NK-92 (cell line): ENCODE results near the gene SCUBE1.
"Not testable (repeated sequence)": the region's sequence is repeated elsewhere in the genome, so short reads cannot be mapped to it uniquely, and the experiment has no call there.

Source experiments
- DNase-seq: peaks from one replicate; lab custom pipeline; 2025; ENCODE audit not compliant: unreplicated experiment; lab: John Stamatoyannopoulos, UW

Gene SCUBE1

DNA sequence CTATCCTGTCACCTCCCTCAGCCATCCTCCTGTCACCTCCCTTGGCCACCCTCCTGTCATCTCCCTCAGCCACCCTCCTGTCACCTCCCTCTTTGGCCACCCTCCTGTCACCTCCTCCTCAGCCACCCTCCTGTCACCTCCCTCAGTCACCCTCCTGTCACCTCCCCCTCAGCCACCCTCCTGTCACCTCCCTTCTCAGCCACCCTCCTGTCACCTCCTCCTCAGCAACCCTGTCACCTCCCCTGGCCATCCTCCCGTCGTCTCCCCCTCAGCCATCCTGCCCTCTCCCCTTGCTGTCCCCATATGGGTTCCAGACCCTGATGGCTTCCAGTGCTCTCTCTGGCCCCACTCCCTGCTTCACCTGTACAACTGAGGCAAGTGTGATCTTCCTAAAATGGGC lies 61.8 kb downstream of the SCUBE1 start:
- DNase-seq = no peak

- not testable (repeated sequence) for DNase-seq
Observed at GRCh38 chr22:43280523-43280886, 62.7 kb downstream of the SCUBE1 start.

GRCh38 chr22:43279867-43280522 lies 63.2 kb downstream of the SCUBE1 start:
- DNase-seq = no peak

GRCh38 chr22:43277987-43278601 lies 65.1 kb downstream of the SCUBE1 start:
- no peak for DNase-seq

- DNase-seq = no peak
Observed at GRCh38 chr22:43277091-43277490, 66.1 kb downstream of the SCUBE1 start.

GRCh38 chr22:43276321-43276720 lies 66.9 kb downstream of the SCUBE1 start:
- DNase-seq = no peak

GRCh38 chr22:43275545-43276317 lies 67.4 kb downstream of the SCUBE1 start:
- no peak for DNase-seq

- no peak for DNase-seq
Observed at GRCh38 chr22:43274595-43275240, 68.5 kb downstream of the SCUBE1 start.

- no peak for DNase-seq
Observed at GRCh38 chr22:43273902-43274484, 69.2 kb downstream of the SCUBE1 start.

- no peak for DNase-seq
Observed at GRCh38 chr22:43272869-43273318, 70.3 kb downstream of the SCUBE1 start.

DNA sequence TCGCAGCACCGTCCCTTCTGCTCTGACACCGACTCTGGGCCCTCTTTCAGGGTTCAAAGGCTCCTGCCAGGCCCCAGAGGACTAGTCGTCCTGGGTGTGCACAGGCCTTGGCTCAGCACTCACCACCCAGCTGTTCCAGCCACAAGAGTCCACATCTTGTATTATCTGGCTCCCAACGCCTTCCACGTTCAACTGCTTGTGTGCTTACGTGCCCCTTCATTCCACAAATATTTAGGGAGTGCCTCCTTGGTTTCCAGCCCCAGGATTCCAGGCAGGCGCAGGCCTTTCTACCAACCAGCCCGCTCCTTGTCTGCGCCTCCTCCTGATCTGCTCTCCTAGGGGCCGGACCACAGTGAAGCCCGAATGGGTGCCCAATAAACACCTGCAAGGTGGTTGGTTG lies 70.9 kb downstream of the SCUBE1 start:
- no peak for DNase-seq

DNA sequence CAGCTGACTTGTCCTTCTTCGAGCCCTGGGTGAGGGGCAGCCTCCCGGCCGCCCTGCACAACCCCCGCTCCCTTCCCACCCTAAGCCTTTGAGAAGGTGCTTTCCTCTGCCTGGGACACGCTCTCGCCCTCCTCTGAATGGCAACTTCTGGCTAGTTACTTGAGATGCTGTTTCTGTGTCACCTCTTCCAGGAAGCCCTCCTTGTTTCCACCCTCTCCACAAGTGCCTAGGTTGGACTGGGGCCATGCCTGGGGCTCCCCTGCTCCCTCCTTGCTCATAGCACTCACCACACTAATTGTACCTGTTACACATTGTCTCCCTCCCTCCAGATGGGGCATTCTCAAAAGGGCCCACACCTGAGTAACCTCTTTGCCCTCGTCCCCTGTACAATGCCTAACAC lies 72.2 kb downstream of the SCUBE1 start:
- no peak for DNase-seq

GRCh38 chr22:43270314-43270908 lies 72.8 kb downstream of the SCUBE1 start:
- DNase-seq = no peak

DNA sequence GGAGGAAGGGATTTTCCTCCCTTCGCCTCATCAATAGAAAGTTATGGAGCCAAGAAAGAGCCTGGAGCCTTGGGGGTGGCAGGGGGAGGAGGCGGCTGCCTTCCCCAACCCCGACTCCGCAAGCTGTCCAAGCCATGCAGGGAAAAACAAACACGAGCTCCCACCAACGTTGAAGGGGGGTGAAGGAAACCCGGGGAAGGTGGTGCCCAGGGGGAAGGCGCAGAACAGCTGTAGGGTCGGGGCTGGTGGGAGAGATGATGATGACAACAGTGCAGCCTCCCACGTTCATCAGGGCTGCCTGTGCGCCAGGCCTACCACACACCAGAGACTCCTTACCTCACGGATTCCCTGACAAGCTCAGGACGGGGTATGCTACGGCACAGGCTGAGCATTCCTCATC lies 73.5 kb downstream of the SCUBE1 start:
- no peak for DNase-seq

DNA sequence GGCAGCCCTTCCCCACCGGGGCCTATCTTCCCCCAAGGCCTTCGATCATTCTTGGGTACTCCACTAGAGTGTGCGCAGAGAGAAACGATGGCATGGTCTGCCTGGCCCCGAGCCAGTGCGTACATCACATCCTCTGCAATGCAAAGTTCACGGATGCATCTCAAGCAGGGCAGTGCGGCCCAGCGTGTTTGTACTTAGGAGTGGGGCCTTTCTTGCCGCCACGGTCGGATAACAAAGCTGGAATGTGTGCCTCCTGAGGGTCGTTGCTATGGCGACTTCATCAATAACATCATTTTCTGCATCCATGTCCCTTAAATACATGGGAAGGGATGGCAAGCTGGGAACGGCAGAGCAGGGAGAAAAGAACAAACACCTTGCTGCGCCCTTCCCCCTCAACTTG lies 73.9 kb downstream of the SCUBE1 start:
- DNase-seq = no peak

- no peak for DNase-seq
Observed at GRCh38 chr22:43267981-43268660, 75.1 kb downstream of the SCUBE1 start.

DNA sequence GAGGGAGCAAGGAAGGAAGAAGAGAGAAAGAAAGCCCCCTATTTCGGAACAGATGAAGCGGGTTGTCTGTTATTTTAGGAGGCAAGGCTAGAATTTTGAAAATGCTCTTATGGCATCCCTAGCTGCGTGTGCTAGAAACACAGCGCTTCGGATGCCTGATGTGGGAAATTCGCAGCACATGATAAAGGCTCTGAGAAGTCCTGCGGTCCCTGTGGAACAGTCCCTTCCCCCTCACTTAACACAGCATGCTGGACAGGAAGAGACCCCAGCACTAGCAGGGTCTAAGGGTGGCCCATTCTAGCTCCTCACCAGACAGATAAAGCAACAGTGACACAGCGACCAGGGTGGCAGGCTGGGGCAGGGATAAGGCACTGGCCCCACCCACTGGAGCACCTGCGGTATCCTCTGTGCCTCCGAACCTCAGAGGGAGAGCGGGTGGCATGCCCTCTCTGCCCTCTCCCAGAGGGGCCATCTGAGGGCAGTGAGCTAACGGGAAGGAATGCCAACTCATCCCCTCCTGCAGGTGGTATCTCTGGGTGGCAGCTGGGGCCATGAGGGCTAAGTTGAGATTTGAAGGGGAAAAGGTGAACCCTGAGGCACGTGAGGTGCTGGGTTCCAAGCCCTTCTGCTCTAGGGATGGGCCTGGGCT lies 75.7 kb downstream of the SCUBE1 start:
- DNase-seq = no peak

- DNase-seq = no peak
Observed at GRCh38 chr22:43266076-43266475, 77.1 kb downstream of the SCUBE1 start.

- DNase-seq = no peak
Observed at GRCh38 chr22:43263645-43264514, 79.3 kb downstream of the SCUBE1 start.
